ENCODE data around the gene NSDHL.

DNA sequence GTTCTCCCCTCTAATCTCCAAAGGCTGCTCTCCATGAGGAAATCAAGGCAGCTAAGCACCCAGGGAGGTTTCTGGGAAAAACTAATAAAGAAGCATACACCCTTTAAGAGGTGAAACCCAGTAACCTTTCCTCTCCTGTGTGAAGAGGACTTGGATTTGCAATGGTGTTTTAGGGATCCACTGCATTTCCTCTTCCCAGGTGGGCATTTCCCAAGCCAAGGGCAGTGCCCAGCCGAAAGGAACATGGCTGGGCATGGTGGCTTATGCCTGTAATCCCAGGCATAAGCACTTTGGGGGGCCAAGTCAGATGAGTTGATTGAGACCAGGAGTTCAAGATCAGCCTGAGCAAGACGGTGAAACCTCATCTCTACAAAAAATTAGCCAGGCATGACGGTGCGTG is 61.6 kb downstream of the NSDHL start:
- TF ChIP-seq CTCF (conservative IDR thresholded peaks at IDR 0.05; ENCODE audit: low read depth, low read length) (no peak), EZH2 (IDR thresholded peaks at IDR 0.05; ENCODE audit: borderline replicate concordance, low read depth, low read length, poor library complexity, severe bottlenecking) (no peak)
